SK-N-SH (cell line): ENCODE data around the gene LAP3. TPM values are rescaled to one million over a fixed set of nuclear protein-coding genes. Genes with fewer than 3 reads are reported as not detected.
A peak's percentile ranks its signal among the peaks of the same experiment; 100 is the strongest.

Source experiments
- CTCF ChIA-PET: fragments of 300-600, 350-600 bp; formaldehyde crosslinking; extraction: SDS; loops from one replicate; lab custom pipeline; 2021; lab: Yijun Ruan, JAX
- POLR2A ChIA-PET: fragments of 350-600 bp; sonication (Branson Sonifier 250); formaldehyde crosslinking; extraction: SDS; loops from one replicate; lab custom pipeline; 2020; ENCODE audit warnings: antibody characterized with exemption, inconsistent platforms; lab: Yijun Ruan, JAX
- DNase-seq: peaks from one replicate; pipeline ENCODE4 v3.0.0; 2012
- H2AFZ ChIP-seq: fragments of 200-600 bp; sonication (generic); 2 replicates; pipeline ENCODE4 v1.8.1; 2016; ENCODE audit warnings: antibody characterized with exemption, mild to moderate bottlenecking, low read depth
- H3F3A ChIP-seq: fragments of 200-600 bp; sonication (generic); replicated peaks from 2 replicates; pipeline ENCODE3; 2016; ENCODE audit warnings: antibody characterized with exemption, mild to moderate bottlenecking; ENCODE audit not compliant: insufficient read depth
- H3K27ac ChIP-seq, 2 experiments: fragments of 200-500 bp in 1 of 2; fragments of 200-600 bp in 1 of 2; sonication (Bioruptor generic) in 1 of 2; sonication (generic), shearing (Covaris generic) in 1 of 2; 2 replicates each; pipeline versions ENCODE4 v1.5.1 to v1.6.1; 2014 to 2016; ENCODE audit warnings: low read depth in 2 of 2, inconsistent platforms in 1 of 2, low read length in 1 of 2, mild to moderate bottlenecking in 1 of 2, mixed read lengths in 1 of 2
- H3K27me3 ChIP-seq: fragments of 200-600 bp; sonication (generic), shearing (Covaris generic); 2 replicates; pipeline ENCODE4 v1.6.1; 2016; ENCODE audit warnings: mixed run types; ENCODE audit not compliant: insufficient read depth
- H3K36me3 ChIP-seq, 2 experiments: fragments of 200-500 bp in 1 of 2; fragments of 200-600 bp in 1 of 2; sonication (Bioruptor generic) in 1 of 2; sonication (generic) in 1 of 2; replicated peaks in 1 of 2; 2 replicates each; pipeline versions ENCODE3 to v1.5.1; 2014 to 2016; ENCODE audit warnings: low read length in 1 of 2, mild to moderate bottlenecking in 1 of 2; ENCODE audit not compliant: insufficient read depth in 2 of 2, control insufficient read depth in 1 of 2
- H3K4me1 ChIP-seq, 2 experiments: fragments of 200-500 bp in 1 of 2; fragments of 200-600 bp in 1 of 2; sonication (Bioruptor generic) in 1 of 2; sonication (generic), shearing (Covaris generic) in 1 of 2; 2 replicates each; pipeline versions ENCODE4 v1.5.1 to v1.6.1; 2014 to 2016; ENCODE audit warnings: low read depth in 1 of 2, low read length in 1 of 2, mixed run types in 1 of 2; ENCODE audit not compliant: insufficient read depth in 2 of 2, control insufficient read depth in 1 of 2
- H3K4me2 ChIP-seq: fragments of 200-600 bp; sonication (generic), shearing (Covaris generic); 2 replicates; pipeline ENCODE4 v1.6.1; 2017; ENCODE audit warnings: mixed run types
- H3K4me3 ChIP-seq, 2 experiments: fragments of 200-500 bp in 1 of 2; fragments of 200-600 bp in 1 of 2; sonication (Bioruptor generic) in 1 of 2; sonication (generic), shearing (Covaris generic) in 1 of 2; 2 replicates each; pipeline versions ENCODE4 v1.5.1 to v1.8.1; 2014 to 2016; ENCODE audit warnings: low read depth in 2 of 2, inconsistent platforms in 1 of 2, low read length in 1 of 2, mild to moderate bottlenecking in 1 of 2, mixed read lengths in 1 of 2, moderate library complexity in 1 of 2
- H3K79me2 ChIP-seq: fragments of 200-600 bp; sonication (generic); 2 replicates; pipeline ENCODE4 v1.8.1; 2017; ENCODE audit warnings: mild to moderate bottlenecking; ENCODE audit not compliant: insufficient read depth
- H3K9ac ChIP-seq: fragments of 200-600 bp; sonication (generic); 2 replicates; pipeline ENCODE4 v1.6.1; 2017; ENCODE audit warnings: mixed run types
- H3K9me2 ChIP-seq: fragments of 200-600 bp; sonication (generic); 2 replicates; pipeline ENCODE4 v1.6.1; 2017; ENCODE audit warnings: mixed run types
- H3K9me3 ChIP-seq: fragments of 200-600 bp; sonication (generic); 2 replicates; pipeline ENCODE4 v1.6.1; 2017; ENCODE audit warnings: mixed run types, mild to moderate bottlenecking, moderate library complexity
- H4K20me1 ChIP-seq: fragments of 200-600 bp; sonication (generic); 2 replicates; pipeline ENCODE4 v1.6.1; 2017; ENCODE audit warnings: mild to moderate bottlenecking, mixed run types; ENCODE audit not compliant: insufficient read depth
- CHD2 ChIP-seq: fragments of 150-350 bp; IDR thresholded peaks from 2 replicates; pipeline ENCODE4 v1.6.1; 2018; ENCODE audit warnings: low read length; ENCODE audit not compliant: partially characterized antibody
- EP300 ChIP-seq, 2 experiments: IDR thresholded peaks; 2 replicates each; pipeline versions ENCODE4 v1.4.0 to v1.6.1; 2012; ENCODE audit warnings: borderline replicate concordance in 1 of 2, low read depth in 1 of 2, low read length in 1 of 2
- EZH2phosphoT487 ChIP-seq: fragments of 200-600 bp; sonication (generic); IDR thresholded peaks from 2 replicates; pipeline ENCODE4 v1.6.1; 2017; ENCODE audit warnings: low read depth, mixed run types, mild to moderate bottlenecking, antibody characterized with exemption, moderate library complexity, borderline replicate concordance
- FOSL2 ChIP-seq: IDR thresholded peaks from 2 replicates; pipeline ENCODE4 v1.4.0; 2012; ENCODE audit warnings: low read depth, mild to moderate bottlenecking, moderate library complexity, borderline replicate concordance
- FOXM1 ChIP-seq: IDR thresholded peaks from 2 replicates; pipeline ENCODE4 v1.4.0; 2012; ENCODE audit warnings: low read depth, mild to moderate bottlenecking
- GABPA ChIP-seq: IDR thresholded peaks from 2 replicates; pipeline ENCODE4 v1.4.0; 2012; ENCODE audit warnings: low read depth, mild to moderate bottlenecking
- MEF2A ChIP-seq: IDR thresholded peaks from 2 replicates; pipeline ENCODE4 v1.4.0; 2012; ENCODE audit warnings: low read depth, borderline replicate concordance
- MXI1 ChIP-seq: IDR thresholded peaks from 2 replicates; pipeline ENCODE4 v1.6.1; 2012; ENCODE audit warnings: mild to moderate bottlenecking, low read depth, low read length, improper control_type of control experiment
- NRF1 ChIP-seq: IDR thresholded peaks from 2 replicates; pipeline ENCODE4 v1.6.1; 2012; ENCODE audit warnings: low read depth, mild to moderate bottlenecking, low read length
- RAD21 ChIP-seq: IDR thresholded peaks from 2 replicates; pipeline ENCODE4 v1.6.1; 2012; ENCODE audit warnings: mild to moderate bottlenecking, low read length
- RFX5 ChIP-seq: IDR thresholded peaks from 2 replicates; pipeline ENCODE4 v1.6.1; 2012; ENCODE audit warnings: mild to moderate bottlenecking, improper control_type of control experiment, low read length
- RXRA ChIP-seq: IDR thresholded peaks from 2 replicates; pipeline ENCODE4 v1.4.0; 2012; ENCODE audit warnings: low read depth, mild to moderate bottlenecking, borderline replicate concordance
- SIN3A ChIP-seq: IDR thresholded peaks from 2 replicates; pipeline ENCODE4 v1.6.1; 2012; ENCODE audit warnings: low read depth, mild to moderate bottlenecking, low read length, moderate library complexity, borderline replicate concordance
- TEAD4 ChIP-seq: IDR thresholded peaks from 2 replicates; pipeline ENCODE4 v1.4.0; 2012; ENCODE audit warnings: mild to moderate bottlenecking, borderline replicate concordance; ENCODE audit not compliant: insufficient read depth
- YY1 ChIP-seq: IDR thresholded peaks from 2 replicates; pipeline ENCODE4 v1.4.0; 2012; ENCODE audit warnings: low read depth, mild to moderate bottlenecking
- WGBS: methylation state at CpG from one replicate; pipeline ENCODE4 v1.1.6; 2017; ENCODE audit warnings: low lambda C conversion rate; 5-methylcytosine and 5-hydroxymethylcytosine counted together
- polyA plus RNA-seq, 3 experiments: library from polyadenylated mRNA; depleted of rRNA; stranded (reverse); fragments of >200 nt; gene quantifications; 2 replicates each; pipeline ENCODE4 v1.2.3, GENCODE V29; 2012
- TF ChIP-seq, protein P1 (sequence below): fragments of 200-600 bp; sonication (generic); IDR thresholded peaks from 2 replicates; pipeline ENCODE4 v1.6.1; 2017; ENCODE audit warnings: antibody characterized with exemption, mild to moderate bottlenecking, moderate library complexity
- TF ChIP-seq, protein P2 (sequence below): IDR thresholded peaks from 2 replicates; pipeline ENCODE4; 2012
- TF ChIP-seq, protein P3 (sequence below): IDR thresholded peaks from 2 replicates; pipeline ENCODE4 v1.4.0; 2012; ENCODE audit warnings: low read depth, borderline replicate concordance

Gene LAP3
- polyA plus RNA-seq, 1 of the 3 experiments (the other 2 are of a cell fraction) = 53.2 TPM

DNA sequence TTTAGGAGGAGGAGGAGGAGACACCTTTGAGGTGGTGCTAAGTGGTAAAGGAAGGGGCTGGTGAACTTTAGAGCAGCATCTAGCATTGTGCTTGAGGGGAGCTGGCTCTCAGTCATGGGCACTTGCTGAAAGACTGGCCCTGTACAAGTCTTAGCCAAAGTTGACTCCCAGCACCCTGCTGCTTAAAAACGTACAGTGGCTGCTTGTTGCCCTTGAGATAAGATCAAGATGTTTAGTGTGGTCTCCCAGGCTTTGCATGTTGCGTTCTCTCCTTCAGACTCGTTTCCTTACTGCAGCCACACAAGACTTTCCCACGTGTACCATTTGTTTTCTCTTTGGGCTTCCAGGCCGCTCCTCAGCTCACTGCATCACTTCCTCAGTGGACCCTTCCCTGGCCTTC lies 39.3 kb downstream of the LAP3 start:
- H3K36me3 ChIP-seq = peaks cover 20 to 23% of the 10 kb centered on the region in 2 experiments
- 68% methylated on average over 5 of the region's 5 CpGs for WGBS
- H3K9ac ChIP-seq = no peak overlapping the region
- no peak for DNase-seq
- H3K27ac ChIP-seq = no peak overlapping the region
- peaks cover 67% of the 10 kb centered on the region for H3K79me2 ChIP-seq
- ChIA-PET CTCF (no interaction called here), POLR2A (no interaction called here)
- H3K9me2 ChIP-seq = no peaks in the 10 kb centered on the region
- H3K4me2 ChIP-seq = peak overlapping the region; percentile 83
- no peaks in the 10 kb centered on the region for H3K9me3 ChIP-seq
- no peak for TF ChIP-seq FOXM1
- TF ChIP-seq MXI1 = no peak
- TF ChIP-seq, protein P1, sequence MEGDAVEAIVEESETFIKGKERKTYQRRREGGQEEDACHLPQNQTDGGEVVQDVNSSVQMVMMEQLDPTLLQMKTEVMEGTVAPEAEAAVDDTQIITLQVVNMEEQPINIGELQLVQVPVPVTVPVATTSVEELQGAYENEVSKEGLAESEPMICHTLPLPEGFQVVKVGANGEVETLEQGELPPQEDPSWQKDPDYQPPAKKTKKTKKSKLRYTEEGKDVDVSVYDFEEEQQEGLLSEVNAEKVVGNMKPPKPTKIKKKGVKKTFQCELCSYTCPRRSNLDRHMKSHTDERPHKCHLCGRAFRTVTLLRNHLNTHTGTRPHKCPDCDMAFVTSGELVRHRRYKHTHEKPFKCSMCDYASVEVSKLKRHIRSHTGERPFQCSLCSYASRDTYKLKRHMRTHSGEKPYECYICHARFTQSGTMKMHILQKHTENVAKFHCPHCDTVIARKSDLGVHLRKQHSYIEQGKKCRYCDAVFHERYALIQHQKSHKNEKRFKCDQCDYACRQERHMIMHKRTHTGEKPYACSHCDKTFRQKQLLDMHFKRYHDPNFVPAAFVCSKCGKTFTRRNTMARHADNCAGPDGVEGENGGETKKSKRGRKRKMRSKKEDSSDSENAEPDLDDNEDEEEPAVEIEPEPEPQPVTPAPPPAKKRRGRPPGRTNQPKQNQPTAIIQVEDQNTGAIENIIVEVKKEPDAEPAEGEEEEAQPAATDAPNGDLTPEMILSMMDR = no peak
- no peak for TF ChIP-seq CHD2
- TF ChIP-seq, protein P2, sequence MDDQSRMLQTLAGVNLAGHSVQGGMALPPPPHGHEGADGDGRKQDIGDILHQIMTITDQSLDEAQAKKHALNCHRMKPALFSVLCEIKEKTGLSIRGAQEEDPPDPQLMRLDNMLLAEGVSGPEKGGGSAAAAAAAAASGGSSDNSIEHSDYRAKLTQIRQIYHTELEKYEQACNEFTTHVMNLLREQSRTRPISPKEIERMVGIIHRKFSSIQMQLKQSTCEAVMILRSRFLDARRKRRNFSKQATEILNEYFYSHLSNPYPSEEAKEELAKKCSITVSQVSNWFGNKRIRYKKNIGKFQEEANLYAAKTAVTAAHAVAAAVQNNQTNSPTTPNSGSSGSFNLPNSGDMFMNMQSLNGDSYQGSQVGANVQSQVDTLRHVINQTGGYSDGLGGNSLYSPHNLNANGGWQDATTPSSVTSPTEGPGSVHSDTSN = no peak
- TF ChIP-seq RXRA = no peak
- TF ChIP-seq EP300 (IDR thresholded peaks at IDR 0.05; ENCODE audit: borderline replicate concordance in 1 of 2, low read depth in 1 of 2, low read length in 1 of 2) = no peak
- no peak for TF ChIP-seq TEAD4
- no peak for TF ChIP-seq RAD21
- no peak for TF ChIP-seq SIN3A
- TF ChIP-seq RFX5 = no peak
- no peaks in the 10 kb centered on the region for H3K27me3 ChIP-seq
- H3K4me3 ChIP-seq = peak overlapping the region in 1 of 2 experiments; percentile 80; a peak in 2 of 4 replicates
- H3F3A ChIP-seq = peaks cover 21% of the 10 kb centered on the region
- H2AFZ ChIP-seq = no peak overlapping the region
- peaks cover 52% of the 10 kb centered on the region for H4K20me1 ChIP-seq
- H3K4me1 ChIP-seq = peaks cover 6 to 7% of the 10 kb centered on the region in 2 experiments; a peak in 2 of 4 replicates

DNA sequence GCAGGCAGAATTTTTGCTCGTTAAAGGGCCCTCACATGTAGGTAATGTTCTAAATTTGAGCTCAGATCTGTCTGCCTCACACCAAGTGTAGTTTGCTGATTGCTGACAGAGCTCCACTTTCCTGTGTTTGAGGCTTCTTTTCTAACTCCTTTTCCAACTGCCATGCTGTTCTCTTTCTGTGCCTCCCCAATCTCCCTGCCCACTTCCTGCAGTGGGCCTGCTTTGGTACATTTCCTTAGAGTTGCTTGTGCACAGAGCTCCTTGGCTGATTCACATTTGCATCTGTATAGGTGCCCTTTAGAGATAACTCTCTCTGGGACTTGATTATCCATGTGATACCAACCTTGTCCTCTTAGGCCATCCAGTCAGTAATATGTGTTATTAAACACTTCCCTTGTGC lies 41.9 kb downstream of the LAP3 start:
- peaks cover 44 to 46% of the 10 kb centered on the region in 2 experiments for H3K36me3 ChIP-seq
- H3K9me3 ChIP-seq = no peaks in the 10 kb centered on the region
- H2AFZ ChIP-seq = no peak overlapping the region
- DNase-seq = no peak
- no peaks in the 10 kb centered on the region for H3K27me3 ChIP-seq
- ChIA-PET POLR2A (no interaction called here), CTCF (interaction anchor here (0.6 kb wide), 1 partner anchor 9 kb away, joined by 3 read pairs; no protein-coding TSS in a partner anchor)
- H3K79me2 ChIP-seq = peaks cover 88% of the 10 kb centered on the region
- H3K4me1 ChIP-seq = peaks cover 6 to 7% of the 10 kb centered on the region in 2 experiments; a peak in 2 of 4 replicates
- no peak overlapping the region for H3K4me3 ChIP-seq
- no peak overlapping the region for H3K9ac ChIP-seq
- H3K27ac ChIP-seq = peak overlapping the region in 1 of 2 experiments; percentile 55; a peak in 2 of 4 replicates
- peaks cover 52% of the 10 kb centered on the region for H4K20me1 ChIP-seq
- no peaks in the 10 kb centered on the region for H3K9me2 ChIP-seq
- peaks cover 15% of the 10 kb centered on the region for H3F3A ChIP-seq
- H3K4me2 ChIP-seq = peak overlapping the region; percentile 37; the same call in 1 of the 2 replicates
- 82% methylated on average over 1 of the region's 1 CpG for WGBS
- TF ChIP-seq SIN3A = no peak
- no peak for TF ChIP-seq EZH2phosphoT487
- TF ChIP-seq YY1 = no peak
- TF ChIP-seq NRF1 = no peak
- TF ChIP-seq CHD2 = no peak
- TF ChIP-seq, protein P1 = no peak
- no peak for TF ChIP-seq MEF2A
- TF ChIP-seq GABPA = no peak
- no peak for TF ChIP-seq FOSL2
- no peak for TF ChIP-seq MXI1
- TF ChIP-seq, protein P3, sequence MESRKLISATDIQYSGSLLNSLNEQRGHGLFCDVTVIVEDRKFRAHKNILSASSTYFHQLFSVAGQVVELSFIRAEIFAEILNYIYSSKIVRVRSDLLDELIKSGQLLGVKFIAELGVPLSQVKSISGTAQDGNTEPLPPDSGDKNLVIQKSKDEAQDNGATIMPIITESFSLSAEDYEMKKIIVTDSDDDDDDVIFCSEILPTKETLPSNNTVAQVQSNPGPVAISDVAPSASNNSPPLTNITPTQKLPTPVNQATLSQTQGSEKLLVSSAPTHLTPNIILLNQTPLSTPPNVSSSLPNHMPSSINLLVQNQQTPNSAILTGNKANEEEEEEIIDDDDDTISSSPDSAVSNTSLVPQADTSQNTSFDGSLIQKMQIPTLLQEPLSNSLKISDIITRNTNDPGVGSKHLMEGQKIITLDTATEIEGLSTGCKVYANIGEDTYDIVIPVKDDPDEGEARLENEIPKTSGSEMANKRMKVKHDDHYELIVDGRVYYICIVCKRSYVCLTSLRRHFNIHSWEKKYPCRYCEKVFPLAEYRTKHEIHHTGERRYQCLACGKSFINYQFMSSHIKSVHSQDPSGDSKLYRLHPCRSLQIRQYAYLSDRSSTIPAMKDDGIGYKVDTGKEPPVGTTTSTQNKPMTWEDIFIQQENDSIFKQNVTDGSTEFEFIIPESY = no peak
- TF ChIP-seq, protein P2 = no peak
- no peak for TF ChIP-seq FOXM1
